GM23248 (cell line): Measurements from ENCODE around the gene OLFM1.

ENCODE experiments used
- EZH2 ChIP-seq: fragments of 200-600 bp; sonication (generic); IDR thresholded peaks from 2 replicates; pipeline ENCODE4 v1.6.1; 2018; ENCODE audit warnings: antibody characterized with exemption, mild to moderate bottlenecking; ENCODE audit not compliant: insufficient read depth, poor library complexity, severe bottlenecking
- EZH2phosphoT487 ChIP-seq: fragments of 200-600 bp; sonication (generic); IDR thresholded peaks from 2 replicates; pipeline ENCODE4 v1.6.1; 2018; ENCODE audit warnings: antibody characterized with exemption, moderate library complexity, mild to moderate bottlenecking, low read depth; ENCODE audit not compliant: insufficient read depth

DNA sequence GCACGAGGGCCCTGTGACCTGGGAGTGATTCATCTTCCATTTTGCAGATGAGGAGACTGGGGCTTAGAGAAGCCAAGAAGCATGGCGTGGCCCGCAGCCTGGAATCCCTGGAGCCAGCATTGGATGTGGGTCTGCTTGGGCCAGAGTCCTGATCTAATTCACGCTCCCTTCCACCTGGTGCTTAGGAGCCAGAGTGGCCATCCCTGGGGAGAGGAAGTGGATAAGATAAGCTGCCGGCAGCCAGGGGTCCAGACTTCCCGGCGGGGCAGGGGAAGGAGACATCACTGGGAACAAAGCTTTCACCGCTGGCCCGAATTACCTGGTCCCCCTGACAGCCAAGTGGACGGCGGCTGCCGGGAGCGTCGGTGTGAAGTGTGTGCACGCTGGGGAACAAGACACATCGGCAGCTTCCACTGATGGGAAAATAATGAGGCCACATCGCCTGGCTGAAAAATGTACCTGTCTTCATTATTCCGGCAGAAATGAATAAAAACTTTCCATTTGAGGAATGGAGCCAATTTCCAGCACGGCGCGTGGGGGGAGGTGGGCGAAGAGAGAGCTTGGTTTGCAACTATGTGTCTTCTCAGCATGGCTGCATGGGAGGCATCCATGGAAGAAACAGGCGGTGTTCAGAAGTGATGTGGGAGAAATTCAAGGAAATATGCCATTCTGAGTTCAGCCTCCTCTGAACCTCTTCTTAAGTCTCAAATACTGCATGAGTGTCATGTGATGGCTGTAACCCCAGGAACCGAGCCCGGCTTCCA, 78.5 kb downstream of the OLFM1 start:
- TF ChIP-seq EZH2phosphoT487 (no peak), EZH2 (no peak)
